ENCODE data around the gene TKT.

GRCh38 chr3:53179580-53179979, 76.2 kb downstream of the TKT start:
- no peak for TF ChIP-seq POLR2A (IDR thresholded peaks at IDR 0.05; ENCODE audit: low read depth, low read length)
- no peak for TF ChIP-seq POLR2AphosphoS5 (IDR thresholded peaks at IDR 0.05; ENCODE audit: low read depth, low read length)
- no peak for TF ChIP-seq TAF1 (IDR thresholded peaks at IDR 0.05; ENCODE audit: borderline replicate concordance, low read depth, low read length)
